ENCODE measurements around the gene TMEM270. TPM values are rescaled to one million over a fixed set of nuclear protein-coding genes. Genes with fewer than 3 reads are reported as not detected.
"Not testable (repeated sequence)": the region's sequence is repeated elsewhere in the genome, so short reads cannot be mapped to it uniquely, and the experiment has no call there.

TMEM270 gene
- polyA plus RNA-seq, 4 donors, result 0.18 to 0.19 TPM; not detected in 2

DNA sequence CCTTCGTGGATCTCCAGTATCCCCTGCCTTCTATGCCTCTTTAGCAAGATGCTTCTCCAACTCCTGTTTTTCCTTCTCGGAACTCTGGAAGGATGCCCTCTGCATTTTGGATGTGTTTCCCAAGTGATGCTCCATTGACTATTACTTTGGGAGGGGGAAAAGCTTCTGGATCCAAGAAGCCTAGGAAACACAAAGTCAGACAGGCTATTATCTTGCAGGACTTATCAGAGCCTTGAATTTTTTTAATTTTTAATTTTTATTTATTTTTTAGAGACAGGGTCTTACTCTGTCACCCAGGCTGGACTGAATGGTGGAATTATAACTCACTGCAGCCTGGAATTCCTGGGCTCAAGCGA, 21.1 kb downstream of the TMEM270 start:
- Histone ChIP-seq H3K9me3 (ENCODE audit: control insufficient read depth in 2 of 2, insufficient read depth in 1 of 2, low read depth in 1 of 2, low read length in 1 of 2) (no peaks in the 10 kb centered on the region), H3K4me1 (ENCODE audit: control insufficient read depth in 3 of 3, insufficient read depth in 2 of 3, low read depth in 1 of 3, low read length in 2 of 3) (peaks cover 0 to 10% (median 0%) of the 10 kb centered on the region in 3 donors), H3K36me3 (ENCODE audit: control insufficient read depth in 3 of 3, insufficient read depth in 2 of 3, low read depth in 1 of 3, low read length in 3 of 3) (no peaks in the 10 kb centered on the region), H3K4me3 (ENCODE audit: low read depth in 1 of 3, low read length in 3 of 3) (no peak overlapping the region), H3K27me3 (ENCODE audit: control insufficient read depth in 3 of 3, insufficient read depth in 3 of 3, low read length in 3 of 3) (peaks cover 0 to 6% (median 2%) of the 10 kb centered on the region in 3 donors), H3K27ac (ENCODE audit: low read depth in 1 of 3, low read length in 2 of 3) (no peak overlapping the region)
- DNase-seq (no peak), FAIRE-seq (no peak)
- 81 to 86% (median 83%) methylated on average over 3 of the region's 3 CpGs for WGBS, 3 donors

DNA sequence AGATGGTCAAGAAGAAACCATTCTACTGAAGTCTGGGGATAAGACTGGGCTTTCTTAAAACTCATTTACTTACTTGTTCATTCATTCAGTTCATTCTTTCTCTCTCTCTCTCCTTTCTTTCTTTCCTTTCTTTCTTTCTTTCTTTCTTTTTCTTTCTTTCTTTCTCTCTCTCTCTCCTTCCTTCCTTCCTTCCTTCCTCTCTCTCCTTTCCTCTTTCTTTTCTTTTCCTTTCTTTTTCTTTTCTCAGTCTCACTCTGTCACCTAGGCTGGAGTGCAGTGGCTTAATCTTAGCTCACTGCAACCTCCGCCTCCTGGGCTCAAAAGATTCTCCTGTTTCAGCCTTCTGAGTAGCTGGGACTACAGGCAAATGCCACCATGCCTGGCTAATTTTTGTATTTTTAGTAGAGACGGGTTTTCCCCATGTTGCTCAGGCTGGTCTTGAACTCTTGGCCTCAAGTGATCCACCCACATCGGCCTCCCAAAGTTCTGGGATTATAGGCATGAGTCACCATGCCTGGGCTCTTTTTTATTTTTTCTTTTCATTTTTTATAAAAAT, 24.0 kb downstream of the TMEM270 start:
- not testable (repeated sequence) for H3K4me1 ChIP-seq (ENCODE audit: control insufficient read depth in 3 of 3, insufficient read depth in 2 of 3, low read depth in 1 of 3, low read length in 2 of 3); H3K9me3 ChIP-seq (ENCODE audit: control insufficient read depth in 2 of 2, insufficient read depth in 1 of 2, low read depth in 1 of 2, low read length in 1 of 2); H3K36me3 ChIP-seq (ENCODE audit: control insufficient read depth in 3 of 3, insufficient read depth in 2 of 3, low read depth in 1 of 3, low read length in 3 of 3); FAIRE-seq; H3K27me3 ChIP-seq (ENCODE audit: control insufficient read depth in 3 of 3, insufficient read depth in 3 of 3, low read length in 3 of 3); H3K4me3 ChIP-seq (ENCODE audit: low read depth in 1 of 3, low read length in 3 of 3); H3K27ac ChIP-seq (ENCODE audit: low read depth in 1 of 3, low read length in 2 of 3); DNase-seq
- 73 to 82% (median 79%) methylated on average over 3 of the region's 3 CpGs for WGBS, 3 donors

DNA sequence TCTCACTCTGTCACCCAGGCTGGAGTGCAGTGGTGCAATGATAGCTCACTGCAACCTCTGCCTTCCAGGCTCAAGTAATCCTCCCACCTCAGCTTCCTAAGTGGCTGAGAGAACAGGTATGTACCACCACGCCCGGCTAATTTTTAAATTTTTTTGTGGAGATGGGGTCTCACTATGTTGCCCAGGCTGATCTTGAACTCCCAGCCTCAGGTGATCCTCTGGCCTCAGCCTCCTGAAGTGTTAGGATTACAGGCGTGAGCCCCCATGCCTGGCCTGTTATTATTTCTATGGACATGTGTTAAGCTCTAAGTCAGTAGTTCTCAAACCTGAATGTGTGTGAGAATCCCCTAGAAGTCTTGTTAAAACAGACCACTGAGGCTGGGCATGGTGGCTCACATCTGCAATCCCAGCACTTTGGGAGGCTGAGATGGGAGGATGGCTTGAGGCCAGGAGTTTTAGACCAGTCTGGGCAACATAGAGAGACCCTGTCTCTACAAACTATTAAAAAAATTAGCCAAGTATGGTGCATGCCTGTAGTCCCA, 24.5 kb downstream of the TMEM270 start:
- DNase-seq (no peak), FAIRE-seq (no peak)
- Histone ChIP-seq H3K4me3 (ENCODE audit: low read depth in 1 of 3, low read length in 3 of 3) (no peak overlapping the region), H3K27me3 (ENCODE audit: control insufficient read depth in 3 of 3, insufficient read depth in 3 of 3, low read length in 3 of 3) (peaks cover 0 to 6% (median 2%) of the 10 kb centered on the region in 3 donors), H3K9me3 (ENCODE audit: control insufficient read depth in 2 of 2, insufficient read depth in 1 of 2, low read depth in 1 of 2, low read length in 1 of 2) (no peaks in the 10 kb centered on the region), H3K4me1 (ENCODE audit: control insufficient read depth in 3 of 3, insufficient read depth in 2 of 3, low read depth in 1 of 3, low read length in 2 of 3) (peaks cover 0 to 10% (median 0%) of the 10 kb centered on the region in 3 donors), H3K27ac (ENCODE audit: low read depth in 1 of 3, low read length in 2 of 3) (no peak overlapping the region), H3K36me3 (ENCODE audit: control insufficient read depth in 3 of 3, insufficient read depth in 2 of 3, low read depth in 1 of 3, low read length in 3 of 3) (no peaks in the 10 kb centered on the region)
- 90 to 98% (median 97%) methylated on average over 3 of the region's 3 CpGs for WGBS, 3 donors

DNA sequence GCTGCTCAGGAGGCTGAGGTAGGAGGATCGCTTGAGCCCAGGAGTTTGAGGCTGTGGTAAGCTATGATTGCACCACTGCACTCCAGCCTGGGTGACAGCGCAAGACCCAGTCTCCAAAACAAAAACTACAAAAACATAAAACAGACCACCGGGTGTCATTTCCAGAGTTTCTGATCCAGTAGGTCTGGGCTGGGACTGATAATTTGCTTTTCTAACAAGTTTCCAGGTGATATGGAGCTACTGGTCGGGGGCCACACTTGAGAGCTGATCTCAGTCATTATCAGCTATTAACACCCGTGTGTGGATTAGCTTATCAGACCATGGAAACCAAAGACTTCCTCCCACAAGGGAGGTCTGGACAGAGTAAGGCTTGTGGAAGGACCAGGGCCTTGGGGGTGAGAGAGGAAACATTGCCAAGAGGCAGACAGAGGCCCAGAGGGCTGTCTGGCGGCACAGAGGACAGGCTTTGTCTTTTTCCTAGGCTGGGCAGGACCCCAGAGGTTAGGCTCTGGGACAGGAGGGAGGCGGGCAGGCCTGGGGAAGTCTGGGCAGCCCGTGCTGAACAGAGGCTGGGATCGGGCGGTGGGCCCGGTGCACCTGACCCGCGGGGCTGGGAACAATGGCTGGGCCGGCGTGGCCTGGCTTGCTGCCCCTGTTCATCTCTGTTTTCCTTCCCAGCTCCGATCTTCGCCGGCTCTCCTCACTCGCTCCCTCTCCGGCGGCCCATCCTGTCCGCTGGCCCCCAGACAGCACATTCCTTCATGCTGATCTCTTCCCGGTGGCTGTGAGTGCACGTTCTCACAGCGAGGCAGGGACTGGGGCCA, 25.2 kb downstream of the TMEM270 start:
- Histone ChIP-seq H3K9me3 (ENCODE audit: control insufficient read depth in 2 of 2, insufficient read depth in 1 of 2, low read depth in 1 of 2, low read length in 1 of 2) (no peaks in the 10 kb centered on the region), H3K27me3 (ENCODE audit: control insufficient read depth in 3 of 3, insufficient read depth in 3 of 3, low read length in 3 of 3) (peaks cover 0 to 7% (median 2%) of the 10 kb centered on the region in 3 donors), H3K4me1 (ENCODE audit: control insufficient read depth in 3 of 3, insufficient read depth in 2 of 3, low read depth in 1 of 3, low read length in 2 of 3) (peaks cover 0 to 10% (median 0%) of the 10 kb centered on the region in 3 donors), H3K27ac (ENCODE audit: low read depth in 1 of 3, low read length in 2 of 3) (peak overlapping the region in 2 of 3 donors; percentile 17 to 30), H3K4me3 (ENCODE audit: low read depth in 1 of 3, low read length in 3 of 3) (no peak overlapping the region), H3K36me3 (ENCODE audit: control insufficient read depth in 3 of 3, insufficient read depth in 2 of 3, low read depth in 1 of 3, low read length in 3 of 3) (no peaks in the 10 kb centered on the region)
- FAIRE-seq (no peak), DNase-seq (no peak)
- 41 to 62% (median 57%) methylated on average over 23 to 25 of the region's 25 CpGs for WGBS, 3 donors

DNA sequence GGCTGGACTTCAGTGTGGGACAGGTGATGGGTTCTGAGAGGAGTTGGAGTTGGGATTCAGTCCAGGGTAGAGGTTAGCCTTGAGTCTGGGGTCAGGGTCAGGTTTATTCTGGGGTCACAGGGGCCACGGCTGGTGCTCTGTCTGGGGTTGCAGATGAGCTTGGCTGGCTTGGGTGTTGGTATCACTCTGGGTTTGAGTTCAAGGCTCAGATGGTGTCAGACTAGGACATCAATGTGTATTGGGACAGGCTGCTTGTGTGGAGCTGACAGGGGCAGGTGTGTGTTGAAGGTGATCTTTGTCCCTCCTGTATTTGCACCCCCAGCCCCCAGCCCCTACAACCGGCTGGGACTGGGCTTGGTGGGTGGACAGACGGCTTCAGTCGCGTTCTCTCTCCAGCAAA, 26.8 kb downstream of the TMEM270 start:
- FAIRE-seq, result no peak
- WGBS, 3 donors, result 53 to 80% (median 77%) methylated on average over 5 of the region's 5 CpGs
- Histone ChIP-seq H3K9me3 (ENCODE audit: control insufficient read depth in 2 of 2, insufficient read depth in 1 of 2, low read depth in 1 of 2, low read length in 1 of 2) (no peaks in the 10 kb centered on the region), H3K4me1 (ENCODE audit: control insufficient read depth in 3 of 3, insufficient read depth in 2 of 3, low read depth in 1 of 3, low read length in 2 of 3) (peaks cover 0 to 10% (median 0%) of the 10 kb centered on the region in 3 donors), H3K27ac (ENCODE audit: low read depth in 1 of 3, low read length in 2 of 3) (no peak overlapping the region), H3K4me3 (ENCODE audit: low read depth in 1 of 3, low read length in 3 of 3) (no peak overlapping the region), H3K27me3 (ENCODE audit: control insufficient read depth in 3 of 3, insufficient read depth in 3 of 3, low read length in 3 of 3) (peaks cover 0 to 7% (median 2%) of the 10 kb centered on the region in 3 donors), H3K36me3 (ENCODE audit: control insufficient read depth in 3 of 3, insufficient read depth in 2 of 3, low read depth in 1 of 3, low read length in 3 of 3) (no peaks in the 10 kb centered on the region)
- DNase-seq, result no peak

DNA sequence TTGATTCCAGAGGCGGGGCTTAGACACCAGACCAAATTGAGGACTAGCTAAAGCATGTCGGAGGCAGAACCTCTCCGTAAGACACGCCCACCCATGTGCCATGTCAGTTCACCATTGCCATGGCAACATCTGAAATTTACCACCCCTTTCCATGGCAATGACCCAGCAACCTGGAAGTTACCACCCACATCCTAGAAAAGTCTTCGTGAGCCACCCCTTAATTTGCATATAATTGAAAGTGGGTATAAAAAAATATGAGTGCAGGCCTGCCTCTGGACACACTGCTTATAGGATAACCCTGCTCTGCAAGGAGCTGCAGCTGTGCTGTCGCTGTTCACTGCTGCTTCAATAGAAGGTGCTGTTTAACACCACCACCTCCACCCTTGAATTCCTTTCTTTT, 28.0 kb downstream of the TMEM270 start:
- H3K27me3 ChIP-seq (ENCODE audit: control insufficient read depth in 3 of 3, insufficient read depth in 3 of 3, low read length in 3 of 3), result peaks cover 0 to 7% (median 2%) of the 10 kb centered on the region in 3 donors
- FAIRE-seq (no peak), DNase-seq (no peak)
- no peak overlapping the region for H3K4me3 ChIP-seq (ENCODE audit: low read depth in 1 of 3, low read length in 3 of 3)
- WGBS, 3 donors, result 79 to 87% (median 84%) methylated on average over 6 of the region's 6 CpGs
- no peak overlapping the region for H3K27ac ChIP-seq (ENCODE audit: low read depth in 1 of 3, low read length in 2 of 3)
- peaks cover 0 to 10% (median 0%) of the 10 kb centered on the region in 3 donors for H3K4me1 ChIP-seq (ENCODE audit: control insufficient read depth in 3 of 3, insufficient read depth in 2 of 3, low read depth in 1 of 3, low read length in 2 of 3)
- H3K36me3 ChIP-seq (ENCODE audit: control insufficient read depth in 3 of 3, insufficient read depth in 2 of 3, low read depth in 1 of 3, low read length in 3 of 3), result no peaks in the 10 kb centered on the region
- H3K9me3 ChIP-seq (ENCODE audit: control insufficient read depth in 2 of 2, insufficient read depth in 1 of 2, low read depth in 1 of 2, low read length in 1 of 2), result no peaks in the 10 kb centered on the region

DNA sequence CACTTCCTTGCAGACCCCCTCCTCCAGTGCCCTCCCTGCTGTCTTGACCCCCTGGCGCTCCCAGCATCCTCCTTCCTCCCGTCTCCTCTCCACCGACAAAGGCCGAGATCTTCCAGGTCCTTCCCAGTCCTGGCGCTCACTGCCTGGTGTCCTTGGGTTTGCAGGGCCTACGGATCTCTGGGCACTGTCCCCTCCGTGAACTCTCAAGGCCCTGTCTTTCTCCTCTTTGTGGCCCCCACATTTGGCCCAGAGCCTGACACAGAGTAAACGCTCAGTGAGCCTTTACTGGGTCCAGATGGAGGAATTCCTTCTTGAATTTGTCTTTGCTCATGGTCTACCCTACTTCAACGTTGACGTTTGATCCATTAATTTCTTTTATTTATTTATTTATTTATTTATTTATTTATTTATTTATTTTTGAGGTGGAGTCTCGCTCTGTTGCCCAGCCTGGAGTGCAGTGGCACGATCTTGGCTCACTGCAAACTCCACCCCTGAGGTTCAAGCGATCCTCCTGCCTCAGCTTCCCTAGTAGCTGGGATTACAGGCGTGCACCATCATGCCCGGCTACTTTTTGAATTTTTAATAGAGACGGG, 29.7 kb downstream of the TMEM270 start:
- no peak for FAIRE-seq
- Histone ChIP-seq H3K36me3 (ENCODE audit: control insufficient read depth in 3 of 3, insufficient read depth in 2 of 3, low read depth in 1 of 3, low read length in 3 of 3) (no peaks in the 10 kb centered on the region), H3K27ac (ENCODE audit: low read depth in 1 of 3, low read length in 2 of 3) (no peak overlapping the region), H3K4me1 (ENCODE audit: control insufficient read depth in 3 of 3, insufficient read depth in 2 of 3, low read depth in 1 of 3, low read length in 2 of 3) (peaks cover 0 to 10% (median 0%) of the 10 kb centered on the region in 3 donors), H3K27me3 (ENCODE audit: control insufficient read depth in 3 of 3, insufficient read depth in 3 of 3, low read length in 3 of 3) (peaks cover 0 to 7% (median 0%) of the 10 kb centered on the region in 3 donors), H3K9me3 (ENCODE audit: control insufficient read depth in 2 of 2, insufficient read depth in 1 of 2, low read depth in 1 of 2, low read length in 1 of 2) (peaks cover 0 to 5% of the 10 kb centered on the region in 2 donors), H3K4me3 (ENCODE audit: low read depth in 1 of 3, low read length in 3 of 3) (no peak overlapping the region)
- DNase-seq, result no peak
- WGBS, 3 donors, result 87 to 93% (median 90%) methylated on average over 16 of the region's 16 CpGs

DNA sequence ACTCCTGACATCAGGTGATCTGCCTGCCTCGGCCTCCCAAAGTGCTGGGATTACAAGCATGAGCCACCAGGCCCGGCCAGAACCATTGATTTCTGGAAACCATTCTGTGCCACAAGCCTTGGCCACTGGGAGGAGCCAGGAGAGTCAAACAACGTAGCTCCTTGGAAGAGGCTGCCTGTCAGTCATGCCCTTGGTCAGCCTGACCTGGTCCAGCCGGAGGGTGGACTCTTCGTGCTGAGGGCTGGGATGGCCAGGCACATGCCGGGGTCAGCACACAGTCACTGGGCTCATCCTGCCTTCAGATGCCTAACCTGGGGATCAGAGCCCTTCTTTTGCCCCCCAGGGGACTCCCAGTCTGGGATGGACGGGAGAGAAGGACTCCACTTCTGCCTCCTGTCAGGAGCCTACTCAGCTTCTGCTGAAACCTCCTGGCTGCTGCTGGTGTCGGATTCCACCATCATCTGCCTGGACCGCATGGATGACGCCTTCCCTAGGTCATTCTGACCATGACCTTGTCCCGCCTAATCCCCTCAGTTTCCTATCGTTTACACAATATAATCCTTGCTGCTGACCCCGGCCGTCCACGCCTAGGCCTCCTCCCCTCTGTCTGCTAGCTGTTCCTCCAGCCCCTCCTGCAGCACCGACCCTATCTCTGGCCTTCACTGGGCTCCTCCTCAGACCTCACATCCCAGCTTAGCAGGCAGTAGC, 30.4 kb downstream of the TMEM270 start:
- Histone ChIP-seq H3K27me3 (ENCODE audit: control insufficient read depth in 3 of 3, insufficient read depth in 3 of 3, low read length in 3 of 3) (peaks cover 0 to 4% (median 0%) of the 10 kb centered on the region in 3 donors), H3K4me3 (ENCODE audit: low read depth in 1 of 3, low read length in 3 of 3) (no peak overlapping the region), H3K4me1 (ENCODE audit: control insufficient read depth in 3 of 3, insufficient read depth in 2 of 3, low read depth in 1 of 3, low read length in 2 of 3) (peaks cover 0 to 6% (median 0%) of the 10 kb centered on the region in 3 donors), H3K9me3 (ENCODE audit: control insufficient read depth in 2 of 2, insufficient read depth in 1 of 2, low read depth in 1 of 2, low read length in 1 of 2) (peaks cover 0 to 5% of the 10 kb centered on the region in 2 donors), H3K36me3 (ENCODE audit: control insufficient read depth in 3 of 3, insufficient read depth in 2 of 3, low read depth in 1 of 3, low read length in 3 of 3) (no peaks in the 10 kb centered on the region), H3K27ac (ENCODE audit: low read depth in 1 of 3, low read length in 2 of 3) (no peak overlapping the region)
- WGBS, 3 donors, result 76 to 82% (median 81%) methylated on average over 16 of the region's 16 CpGs
- FAIRE-seq (no peak), DNase-seq (no peak)

Measured in small intestine (tissue), 7 donors.